Cerebellar cortex (tissue), 1 donor: ENCODE data around the gene GRK6.

Experiments
- DNase-seq: peaks from one replicate; pipeline ENCODE4 v3.0.0-alpha.2; 2015; ENCODE audit warnings: low spot score

GRK6 gene

GRCh38 chr5:177427211-177427822 lies 841 bp downstream of the GRK6 start:
- no peak for DNase-seq

- DNase-seq, result no peak
These were observed 1.6 kb downstream of the GRK6 start for GRCh38 chr5:177427919-177428573.

- DNase-seq, result no peak
These were observed 2.2 kb downstream of the GRK6 start for GRCh38 chr5:177428574-177429217.

GRCh38 chr5:177429248-177430040 lies 3.0 kb downstream of the GRK6 start:
- no peak for DNase-seq

GRCh38 chr5:177430140-177430951 lies 3.9 kb downstream of the GRK6 start:
- DNase-seq, result no peak

- DNase-seq, result no peak
These were observed 4.5 kb downstream of the GRK6 start for GRCh38 chr5:177430972-177431316.

- peak; percentile 60 for DNase-seq
These were observed 5.1 kb downstream of the GRK6 start for GRCh38 chr5:177431317-177432142.

- no peak for DNase-seq
These were observed 5.8 kb downstream of the GRK6 start for GRCh38 chr5:177432143-177432838.

- no peak for DNase-seq
These were observed 6.6 kb downstream of the GRK6 start for GRCh38 chr5:177432839-177433657.

GRCh38 chr5:177433658-177434217 lies 7.3 kb downstream of the GRK6 start:
- DNase-seq, result no peak

- no peak for DNase-seq
These were observed 8.0 kb downstream of the GRK6 start for GRCh38 chr5:177434437-177434836.

GRCh38 chr5:177434942-177435738 lies 8.7 kb downstream of the GRK6 start:
- DNase-seq, result no peak

- no peak for DNase-seq
These were observed 9.5 kb downstream of the GRK6 start for GRCh38 chr5:177435847-177436536.

- DNase-seq, result no peak
These were observed 11.1 kb downstream of the GRK6 start for GRCh38 chr5:177437623-177438022.

GRCh38 chr5:177438468-177438867 lies 12.0 kb downstream of the GRK6 start:
- DNase-seq, result no peak

GRCh38 chr5:177439518-177440053 lies 13.1 kb downstream of the GRK6 start:
- DNase-seq, result no peak

GRCh38 chr5:177440211-177440989 lies 13.9 kb downstream of the GRK6 start:
- no peak for DNase-seq
